KMS-11 (cell line): ENCODE results near the gene ZNF587.
"Not testable (repeated sequence)": the region's sequence is repeated elsewhere in the genome, so short reads cannot be mapped to it uniquely, and the experiment has no call there.

Source experiments
- H2AFZ ChIP-seq: fragments of 200-600 bp; sonication (generic); 2 replicates; pipeline ENCODE4 v1.6.1; 2016; ENCODE audit warnings: antibody characterized with exemption, mixed run types, low read depth
- H3K27ac ChIP-seq: fragments of 200-600 bp; sonication (generic); 2 replicates; pipeline ENCODE4 v1.6.1; 2016; ENCODE audit warnings: mild to moderate bottlenecking, mixed run types
- H3K27me3 ChIP-seq: fragments of 200-600 bp; sonication (generic); 2 replicates; pipeline ENCODE4 v1.6.1; 2017; ENCODE audit warnings: mild to moderate bottlenecking, low read depth, mixed run types, moderate library complexity; ENCODE audit not compliant: insufficient read depth
- H3K36me3 ChIP-seq: fragments of 200-600 bp; sonication (generic); 2 replicates; pipeline ENCODE4 v1.6.1; 2017; ENCODE audit warnings: mild to moderate bottlenecking, mixed run types; ENCODE audit not compliant: insufficient read depth
- H3K4me1 ChIP-seq: fragments of 200-600 bp; sonication (generic); 2 replicates; pipeline ENCODE4 v1.6.1; 2016; ENCODE audit warnings: mild to moderate bottlenecking, low read depth, mixed run types; ENCODE audit not compliant: poor library complexity, severe bottlenecking
- H3K4me2 ChIP-seq: fragments of 200-600 bp; sonication (generic); 2 replicates; pipeline ENCODE4 v1.7.0; 2016; ENCODE audit warnings: mild to moderate bottlenecking, mixed run types
- H3K4me3 ChIP-seq: fragments of 200-600 bp; sonication (generic); IDR thresholded peaks from 2 replicates; pipeline ENCODE4 v1.6.1; 2017; ENCODE audit warnings: low read depth, low read length, mixed read lengths; ENCODE audit not compliant: insufficient read depth
- H3K79me2 ChIP-seq: fragments of 200-600 bp; sonication (generic); 2 replicates; pipeline ENCODE4 v1.6.1; 2016; ENCODE audit warnings: low read depth, mixed run types; ENCODE audit not compliant: insufficient read depth
- H3K9ac ChIP-seq: fragments of 200-600 bp; sonication (generic); 2 replicates; pipeline ENCODE4 v1.6.1; 2016; ENCODE audit warnings: mild to moderate bottlenecking, mixed run types
- H4K20me1 ChIP-seq: fragments of 200-600 bp; sonication (generic); 2 replicates; pipeline ENCODE4 v1.6.1; 2016; ENCODE audit warnings: mild to moderate bottlenecking, mixed run types; ENCODE audit not compliant: insufficient read depth
- TF ChIP-seq, protein P1 (sequence below): fragments of 200-600 bp; sonication (generic); conservative IDR thresholded peaks from 2 replicates; pipeline ENCODE4 v1.6.1; 2017; ENCODE audit warnings: low read depth, mild to moderate bottlenecking, antibody characterized with exemption, low read length, moderate library complexity, mixed read lengths

The ZNF587 gene

GRCh38 chr19:57818378-57818777 is 31.3 kb upstream of the ZNF587 start:
- no peak overlapping the region for H3K9ac ChIP-seq

GRCh38 chr19:57819475-57820148 is 30.0 kb upstream of the ZNF587 start:
- H2AFZ ChIP-seq = peak overlapping the region; percentile 89
- H3K79me2 ChIP-seq = peaks cover 54% of the 10 kb centered on the region
- H4K20me1 ChIP-seq = no peaks in the 10 kb centered on the region
- peak overlapping the region; percentile 87 for H3K4me2 ChIP-seq
- TF ChIP-seq, protein P1, sequence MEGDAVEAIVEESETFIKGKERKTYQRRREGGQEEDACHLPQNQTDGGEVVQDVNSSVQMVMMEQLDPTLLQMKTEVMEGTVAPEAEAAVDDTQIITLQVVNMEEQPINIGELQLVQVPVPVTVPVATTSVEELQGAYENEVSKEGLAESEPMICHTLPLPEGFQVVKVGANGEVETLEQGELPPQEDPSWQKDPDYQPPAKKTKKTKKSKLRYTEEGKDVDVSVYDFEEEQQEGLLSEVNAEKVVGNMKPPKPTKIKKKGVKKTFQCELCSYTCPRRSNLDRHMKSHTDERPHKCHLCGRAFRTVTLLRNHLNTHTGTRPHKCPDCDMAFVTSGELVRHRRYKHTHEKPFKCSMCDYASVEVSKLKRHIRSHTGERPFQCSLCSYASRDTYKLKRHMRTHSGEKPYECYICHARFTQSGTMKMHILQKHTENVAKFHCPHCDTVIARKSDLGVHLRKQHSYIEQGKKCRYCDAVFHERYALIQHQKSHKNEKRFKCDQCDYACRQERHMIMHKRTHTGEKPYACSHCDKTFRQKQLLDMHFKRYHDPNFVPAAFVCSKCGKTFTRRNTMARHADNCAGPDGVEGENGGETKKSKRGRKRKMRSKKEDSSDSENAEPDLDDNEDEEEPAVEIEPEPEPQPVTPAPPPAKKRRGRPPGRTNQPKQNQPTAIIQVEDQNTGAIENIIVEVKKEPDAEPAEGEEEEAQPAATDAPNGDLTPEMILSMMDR = no peak
- H3K9ac ChIP-seq = peak overlapping the region; percentile 96
- H3K36me3 ChIP-seq = no peaks in the 10 kb centered on the region
- peak overlapping the region; percentile 36 for H3K4me3 ChIP-seq
- peak overlapping the region; percentile 71 for H3K27ac ChIP-seq
- no peaks in the 10 kb centered on the region for H3K27me3 ChIP-seq
- peaks cover 7% of the 10 kb centered on the region for H3K4me1 ChIP-seq

More at GRCh38 chr19:57818378-57818777, 31.3 kb upstream of the ZNF587 start:
- H3K36me3 ChIP-seq = no peaks in the 10 kb centered on the region
- no peak overlapping the region for H3K27ac ChIP-seq
- no peaks in the 10 kb centered on the region for H4K20me1 ChIP-seq
- H3K4me2 ChIP-seq = peak overlapping the region; percentile 87; the same call in 1 of the 2 replicates
- TF ChIP-seq, protein P1 = no peak
- H3K79me2 ChIP-seq = peaks cover 52% of the 10 kb centered on the region
- no peak overlapping the region for H2AFZ ChIP-seq
- H3K27me3 ChIP-seq = no peaks in the 10 kb centered on the region
- peaks cover 14% of the 10 kb centered on the region for H3K4me1 ChIP-seq
- no peak overlapping the region for H3K4me3 ChIP-seq

DNA sequence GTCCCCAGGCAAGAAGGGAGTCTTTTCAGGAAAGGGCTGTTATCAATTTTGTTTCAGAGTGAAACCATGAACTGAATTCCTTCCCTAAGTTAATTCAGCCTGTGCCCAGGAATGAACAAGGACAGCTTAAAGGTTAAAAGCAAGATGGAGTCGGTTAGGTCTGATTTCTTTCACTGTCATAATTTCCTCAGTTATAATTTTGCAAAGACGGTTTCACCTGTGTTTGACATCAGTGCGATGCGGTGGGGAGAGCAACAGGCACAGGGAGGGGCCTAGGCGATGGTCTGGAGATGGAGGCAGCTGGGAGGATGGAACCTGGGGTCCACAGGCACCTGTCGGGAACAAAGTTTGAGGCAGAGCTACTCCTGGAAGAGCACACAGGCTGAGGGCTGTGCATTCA is 29.1 kb upstream of the ZNF587 start:
- Histone ChIP-seq H3K36me3 (no peaks in the 10 kb centered on the region; the same call in 1 of the 2 replicates), H3K4me3 (no peak overlapping the region), H3K4me2 (peak overlapping the region; percentile 87), H3K27ac (no peak overlapping the region), H3K9ac (peak overlapping the region; percentile 96), H2AFZ (no peak overlapping the region; the same call in 1 of the 2 replicates), H4K20me1 (no peaks in the 10 kb centered on the region), H3K4me1 (peaks cover 4% of the 10 kb centered on the region), H3K27me3 (no peaks in the 10 kb centered on the region), H3K79me2 (peaks cover 62% of the 10 kb centered on the region)
- TF ChIP-seq, protein P1 = no peak

DNA sequence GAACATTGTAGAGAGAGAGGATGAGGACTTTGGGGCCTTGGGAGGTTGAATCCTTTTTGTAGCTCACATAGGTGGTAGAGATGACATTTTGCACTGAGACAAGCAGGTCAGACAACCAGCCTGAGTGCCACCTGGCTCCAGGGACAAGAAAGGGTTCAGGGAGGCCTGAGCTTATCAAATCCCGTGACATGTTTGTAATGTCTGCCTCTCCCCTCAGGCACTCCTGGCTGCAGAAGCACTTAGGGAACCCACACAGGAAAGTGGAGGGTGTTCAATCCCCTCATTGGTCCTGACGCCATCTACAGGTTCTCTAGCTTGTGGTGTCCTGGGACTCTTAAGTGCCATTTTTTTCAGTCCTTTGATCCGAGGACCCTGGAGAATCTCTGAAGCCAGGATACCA is 28.6 kb upstream of the ZNF587 start:
- H3K9ac ChIP-seq, H3K4me1 ChIP-seq, H2AFZ ChIP-seq, H3K36me3 ChIP-seq, H3K4me3 ChIP-seq, H3K27me3 ChIP-seq, H4K20me1 ChIP-seq, H3K27ac ChIP-seq: not testable (repeated sequence)
- peaks cover 66% of the 10 kb centered on the region for H3K79me2 ChIP-seq
- H3K4me2 ChIP-seq = peak overlapping the region; percentile 87; the same call in 1 of the 2 replicates

DNA sequence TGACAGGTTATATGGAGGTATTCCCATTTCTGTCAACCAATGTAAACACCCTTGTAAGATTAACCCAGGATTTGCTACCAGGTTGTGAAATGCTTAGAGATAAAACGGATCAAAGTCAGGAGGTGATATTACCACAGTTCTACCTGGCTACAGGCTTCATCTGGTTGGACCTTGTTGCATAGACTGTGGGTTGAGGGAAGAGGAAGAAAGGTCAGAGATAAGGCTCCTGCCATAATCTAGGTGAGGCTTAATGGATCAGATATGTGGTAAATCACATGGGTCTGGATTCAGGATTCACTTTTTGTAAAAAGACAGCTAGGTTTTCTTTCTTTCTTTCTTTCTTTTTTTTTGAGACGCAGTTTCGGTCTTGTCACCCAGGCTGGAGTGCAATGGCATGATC is 28.2 kb upstream of the ZNF587 start:
- not testable (repeated sequence) for H3K4me3 ChIP-seq, H3K27ac ChIP-seq, H3K9ac ChIP-seq, H3K36me3 ChIP-seq, H3K27me3 ChIP-seq, H3K4me2 ChIP-seq, H2AFZ ChIP-seq, H4K20me1 ChIP-seq, H3K4me1 ChIP-seq
- H3K79me2 ChIP-seq = peaks cover 70% of the 10 kb centered on the region

DNA sequence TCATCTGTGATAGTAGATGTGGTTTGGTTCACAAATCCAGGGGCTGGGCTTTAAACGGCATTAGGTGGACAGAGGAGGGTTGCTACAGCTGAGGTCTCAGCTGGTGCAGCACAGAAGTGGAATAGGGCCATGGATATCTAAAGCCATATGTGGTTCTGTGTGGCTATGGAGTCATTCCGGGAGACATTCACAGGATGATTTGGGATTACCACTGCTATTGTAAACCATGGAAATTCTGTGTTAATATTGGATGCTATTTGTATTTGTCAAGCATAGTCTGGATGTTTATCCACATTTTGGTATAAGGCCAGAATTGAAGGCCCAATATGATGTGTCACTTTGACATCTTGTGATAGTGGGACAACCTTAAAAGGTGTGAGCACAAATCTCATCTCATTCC is 26.5 kb upstream of the ZNF587 start:
- H3K79me2 ChIP-seq = peaks cover 79% of the 10 kb centered on the region
- H3K4me1 ChIP-seq, H3K9ac ChIP-seq, H3K4me3 ChIP-seq, H2AFZ ChIP-seq, H3K27ac ChIP-seq, H3K27me3 ChIP-seq, H3K36me3 ChIP-seq, H4K20me1 ChIP-seq, H3K4me2 ChIP-seq: not testable (repeated sequence)

DNA sequence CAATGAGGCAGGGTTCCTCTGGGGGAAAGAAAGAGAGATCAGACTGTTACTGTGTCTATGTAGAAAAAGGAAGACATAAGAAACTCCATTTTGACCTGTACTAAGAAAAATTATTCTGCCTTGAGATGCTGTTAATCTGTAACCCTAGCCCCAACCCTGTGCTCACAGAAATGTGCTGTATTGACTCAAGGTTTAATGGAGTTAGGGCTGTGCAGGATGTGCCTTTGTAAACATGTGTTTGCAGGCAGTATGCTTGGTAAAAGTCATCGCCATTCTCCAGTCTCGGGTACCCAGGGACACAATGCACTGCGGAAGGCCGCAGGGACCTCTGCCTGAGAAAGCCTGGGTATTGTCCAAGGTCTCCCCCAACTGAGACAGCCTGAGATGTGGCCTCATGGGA is 26.1 kb upstream of the ZNF587 start:
- H4K20me1 ChIP-seq, H3K4me1 ChIP-seq, H3K27ac ChIP-seq, H3K9ac ChIP-seq, H3K4me2 ChIP-seq, H3K27me3 ChIP-seq, H2AFZ ChIP-seq, H3K4me3 ChIP-seq, H3K36me3 ChIP-seq: not testable (repeated sequence)
- H3K79me2 ChIP-seq = peaks cover 82% of the 10 kb centered on the region
